Endothelial cell of umbilical vein (primary cell): ENCODE data around the gene TOX4. TPM values are rescaled to one million over a fixed set of nuclear protein-coding genes. Genes with fewer than 3 reads are reported as not detected.

Experiments
- BruUV-seq: library from RNA; stranded (reverse); fragments of 400-500 nt; replicated peaks from 2 replicates; lab custom pipeline; 2021; lab: Mats Ljungman, UMichigan
- CTCF ChIA-PET: fragments of 300-600, 350-600 bp; sonication (Branson Sonifier 250); formaldehyde crosslinking; loops from one replicate; lab custom pipeline; 2021; ENCODE audit warnings: antibody characterized with exemption, inconsistent platforms; lab: Charles Lee
- POLR2A ChIA-PET: fragments of 300-600, 350-600 bp; sonication (Branson Sonifier 250); formaldehyde crosslinking; loops from one replicate; lab custom pipeline; 2021; ENCODE audit warnings: antibody characterized with exemption, inconsistent platforms; lab: Charles Lee
- DNase-seq: peaks from one replicate; pipeline ENCODE4 v3.0.0-alpha.2; 2011; ENCODE audit warnings: low read depth, low spot score
- FAIRE-seq: peaks from 2 replicates; lab custom pipeline; 2011; peaks lifted over from hg19 to GRCh38; lab: Jason Lieb, UNC
- H2AFZ ChIP-seq: 2 replicates; pipeline ENCODE4 v1.6.0; 2012; ENCODE audit warnings: low read depth, low read length, control low read depth, inconsistent platforms
- H3K27ac ChIP-seq: 2 replicates; pipeline ENCODE4 v1.5.1; 2011; ENCODE audit warnings: low read depth, mild to moderate bottlenecking, control low read depth, low read length, moderate library complexity; ENCODE audit not compliant: insufficient read depth
- H3K27me3 ChIP-seq, 2 experiments: 2 replicates each; pipeline versions ENCODE4 v1.6.0 to v1.6.1; 2011; ENCODE audit warnings: low read length in 2 of 2, mixed read lengths in 1 of 2; ENCODE audit not compliant: control insufficient read depth in 2 of 2, insufficient read depth in 2 of 2
- H3K36me3 ChIP-seq, 2 experiments: 2 replicates in 1 of 2; 3 replicates in 1 of 2; pipeline ENCODE4 v1.5.1; 2011; ENCODE audit warnings: low read length in 2 of 2, mild to moderate bottlenecking in 1 of 2, moderate library complexity in 1 of 2; ENCODE audit not compliant: control insufficient read depth in 2 of 2, insufficient read depth in 2 of 2; ENCODE audit errors: extremely low read depth in 1 of 2
- H3K4me1 ChIP-seq: 3 replicates; pipeline ENCODE4 v1.5.1; 2011; ENCODE audit warnings: mild to moderate bottlenecking, low read length; ENCODE audit not compliant: control insufficient read depth, insufficient read depth; ENCODE audit errors: extremely low read depth
- H3K4me2 ChIP-seq: 2 replicates; pipeline ENCODE4 v1.6.1; 2011; ENCODE audit warnings: low read length, control low read depth, mixed read lengths; ENCODE audit not compliant: insufficient read depth
- H3K4me3 ChIP-seq, 3 experiments: fragments of 200-600 bp in 1 of 3; sonication (generic), shearing (Covaris generic) in 1 of 3; replicated peaks in 1 of 3; 2 replicates each; pipeline ENCODE4 v1.5.1; 2011 to 2016; ENCODE audit warnings: control low read depth in 3 of 3, low read length in 3 of 3, mild to moderate bottlenecking in 2 of 3, inconsistent platforms in 1 of 3, low read depth in 1 of 3, moderate library complexity in 1 of 3; ENCODE audit not compliant: insufficient read depth in 1 of 3
- H3K79me2 ChIP-seq: 2 replicates; pipeline ENCODE4 v1.6.0; 2012; ENCODE audit warnings: low read length, inconsistent platforms; ENCODE audit not compliant: control insufficient read depth, insufficient read depth
- H3K9ac ChIP-seq: replicated peaks from 2 replicates; pipeline ENCODE3; 2011; ENCODE audit warnings: low read length, control low read depth; ENCODE audit not compliant: insufficient read depth; ENCODE audit errors: extremely low read depth
- H3K9me1 ChIP-seq: replicated peaks from 3 replicates; pipeline ENCODE4 v1.6.0; 2011; ENCODE audit warnings: mild to moderate bottlenecking, low read length; ENCODE audit not compliant: control insufficient read depth, insufficient read depth; ENCODE audit errors: extremely low read depth
- H3K9me3 ChIP-seq: replicated peaks from 2 replicates; pipeline ENCODE4 v1.5.1; 2012; ENCODE audit warnings: low read length, inconsistent platforms; ENCODE audit not compliant: control insufficient read depth, insufficient read depth
- H4K20me1 ChIP-seq: replicated peaks from 2 replicates; pipeline ENCODE3; 2011; ENCODE audit warnings: mild to moderate bottlenecking, low read length; ENCODE audit not compliant: control insufficient read depth, insufficient read depth; ENCODE audit errors: extremely low read depth
- CTCF ChIP-seq, 2 donors: IDR thresholded peaks; 1 replicate in 1 of 2; 2 replicates in 1 of 2; pipeline ENCODE4 v1.5.1; 2011; ENCODE audit warnings: low read length in 2 of 2, mild to moderate bottlenecking in 2 of 2, moderate library complexity in 2 of 2, control low read depth in 1 of 2, inconsistent platforms in 1 of 2, low read depth in 1 of 2; ENCODE audit not compliant: insufficient read depth in 1 of 2; ENCODE audit errors: extremely low read depth in 1 of 2
- EZH2 ChIP-seq: IDR thresholded peaks from 2 replicates; pipeline ENCODE4 v1.6.1; 2012; ENCODE audit warnings: borderline replicate concordance, low read depth, mild to moderate bottlenecking, moderate library complexity, low read length, inconsistent platforms; ENCODE audit not compliant: severe bottlenecking
- FOS ChIP-seq: IDR thresholded peaks from 2 replicates; pipeline ENCODE4 v1.6.1; 2011; ENCODE audit warnings: mild to moderate bottlenecking, low read length, moderate library complexity, borderline replicate concordance; ENCODE audit not compliant: insufficient read depth
- GATA2 ChIP-seq: IDR thresholded peaks from 2 replicates; pipeline ENCODE4 v1.7.0; 2011; ENCODE audit warnings: low read depth, mild to moderate bottlenecking, moderate library complexity, mixed read lengths, low read length; ENCODE audit not compliant: insufficient read length, insufficient read depth
- POLR2A ChIP-seq: IDR thresholded peaks from 2 replicates; pipeline ENCODE4 v1.6.1; 2012; ENCODE audit warnings: low read depth, mild to moderate bottlenecking, control low read depth, low read length
- dilution Hi-C: fragments of 300-500 bp; cut with MboI; formaldehyde crosslinking; loops from one replicate; pipeline ENCODE4 v1.15.0; 2019; ENCODE audit warnings: low sequenced_read_pairs; ENCODE audit not compliant: extremely low pct_ligation_motif_present
- intact Hi-C: fragments of 100-400 bp; cut with micrococcal nuclease; formaldehyde crosslinking; loops from one replicate; pipeline ENCODE4 v1.10.0; 2022
- polyA plus RNA-seq, 4 experiments: library from polyadenylated mRNA; depleted of rRNA in 3 of 4; stranded (reverse) in 3 of 4; unstranded in 1 of 4; fragments of >200 nt; gene quantifications; 2 replicates each; pipeline versions ENCODE4 v1.2.1 to v1.2.3, GENCODE V29; 2011 to 2012; ENCODE audit warnings: missing spikeins in 1 of 4
- total RNA-seq: library from RNA; stranded (reverse); gene quantifications from 2 replicates; pipeline ENCODE4 v1.2.3, GENCODE V29; 2021

The TOX4 gene
- total and polyA plus RNA-seq, 2 donors (not counting 3 experiments of a cell fraction or from before 2014, with no cell fraction given) = 67.4 to 78.4 TPM

GRCh38 chr14:21535545-21536417 is 58.8 kb downstream of the TOX4 start:
- intact Hi-C loops (no loop called here), dilution Hi-C loops (no loop called here)
- CTCF ChIA-PET = interaction anchor here (0.7 kb wide), 1 partner anchor 25 kb away, joined by 3 read pairs; the partner anchor contains the start of gene METTL3
- Histone ChIP-seq H3K4me3 (no peak overlapping the region), H3K9me3 (no peaks in the 10 kb centered on the region), H3K27ac (no peak overlapping the region), H3K27me3 (peaks cover 51 to 59% of the 10 kb centered on the region in 2 experiments), H3K79me2 (no peaks in the 10 kb centered on the region), H2AFZ (no peak overlapping the region), H4K20me1 (no peaks in the 10 kb centered on the region), H3K36me3 (no peaks in the 10 kb centered on the region), H3K9me1 (no peaks in the 10 kb centered on the region), H3K4me1 (no peaks in the 10 kb centered on the region), H3K9ac (no peak overlapping the region), H3K4me2 (no peak overlapping the region)
- TF ChIP-seq POLR2A (no peak), GATA2 (no peak), EZH2 (peak; percentile 55)
- FAIRE-seq (no peak), DNase-seq (no peak)
- POLR2A ChIA-PET = no interaction called here
- BruUV-seq = no TSS peak

GRCh38 chr14:21536418-21537089 is 59.6 kb downstream of the TOX4 start:
- CTCF ChIA-PET = interaction anchor here (2.3 kb wide), 1 partner anchor 10 kb away, joined by 10 read pairs; the partner anchor contains the start of gene SALL2
- Histone ChIP-seq H4K20me1 (no peaks in the 10 kb centered on the region), H3K27me3 (peaks cover 51 to 59% of the 10 kb centered on the region in 2 experiments), H2AFZ (no peak overlapping the region), H3K4me1 (no peaks in the 10 kb centered on the region), H3K36me3 (no peaks in the 10 kb centered on the region), H3K79me2 (no peaks in the 10 kb centered on the region), H3K4me2 (no peak overlapping the region), H3K9me1 (no peaks in the 10 kb centered on the region), H3K9ac (no peak overlapping the region), H3K9me3 (no peaks in the 10 kb centered on the region), H3K27ac (no peak overlapping the region), H3K4me3 (no peak overlapping the region)
- no TSS peak for BruUV-seq
- FAIRE-seq (no peak), DNase-seq (no peak)
- no peak for TF ChIP-seq GATA2
- TF ChIP-seq EZH2 = peak; percentile 82
- no peak for TF ChIP-seq CTCF (IDR thresholded peaks at IDR 0.05; ENCODE audit: extremely low read depth in 1 of 2, insufficient read depth in 1 of 2, low read depth in 1 of 2, low read length in 2 of 2)
- TF ChIP-seq FOS = no peak
- no peak for TF ChIP-seq POLR2A
- POLR2A ChIA-PET = no interaction called here
- intact Hi-C loops (no loop called here), dilution Hi-C loops (no loop called here)
